ENCODE measurements around the gene MYO15B. TPM values are rescaled to one million over a fixed set of nuclear protein-coding genes. Genes with fewer than 3 reads are reported as not detected.

MYO15B gene
- total and polyA plus RNA-seq, 2 of the 13 experiments (the other 11 are each of a cell fraction or from before 2014, with no cell fraction given) = 2.8 to 8.1 TPM

GRCh38 chr17:75666959-75667790, 79.6 kb downstream of the MYO15B start, which contains the start of the genes RECQL5 and SAP30BP (continued):
- TF ChIP-seq ZNF549 (CRISPR knock-in tag; IDR thresholded peaks at IDR 0.05) (no peak), RXRA (CRISPR knock-in tag; IDR thresholded peaks at IDR 0.05) (no peak; the same call in 1 of the 2 replicates), CREB3 (CRISPR knock-in tag; IDR thresholded peaks at IDR 0.05) (no peak), MTF1 (CRISPR knock-in tag; IDR thresholded peaks at IDR 0.05) (0 out of 2 replicates have a peak, but pooled peaks have one; percentile 37), ZNF724P (CRISPR knock-in tag; IDR thresholded peaks at IDR 0.05; ENCODE audit: borderline replicate concordance) (no peak; the same call in 1 of the 2 replicates), CEBPB (IDR thresholded peaks at IDR 0.05; ENCODE audit: borderline replicate concordance, low read depth, low read length) (peak; percentile 46; the same call in 1 of the 2 replicates), NFYB (CRISPR knock-in tag; IDR thresholded peaks at IDR 0.05) (peak; percentile 91), RFX5 (IDR thresholded peaks at IDR 0.05; ENCODE audit: low read depth, low read length) (peak; percentile 78), ZNF329 (CRISPR knock-in tag; IDR thresholded peaks at IDR 0.05; ENCODE audit: low read depth) (0 out of 2 replicates have a peak, but pooled peaks have one; percentile 23), ELK4 (CRISPR knock-in tag; IDR thresholded peaks at IDR 0.05; ENCODE audit: borderline replicate concordance) (peak; percentile 8; the same call in 1 of the 2 replicates), ZNF75D (CRISPR knock-in tag; IDR thresholded peaks at IDR 0.05; ENCODE audit: borderline replicate concordance) (no peak), PATZ1 (CRISPR knock-in tag; IDR thresholded peaks at IDR 0.05) (no peak; the same call in 1 of the 2 replicates), FOXO4 (CRISPR knock-in tag; conservative IDR thresholded peaks at IDR 0.05) (no peak)
- TF ChIP-seq, protein P1, sequence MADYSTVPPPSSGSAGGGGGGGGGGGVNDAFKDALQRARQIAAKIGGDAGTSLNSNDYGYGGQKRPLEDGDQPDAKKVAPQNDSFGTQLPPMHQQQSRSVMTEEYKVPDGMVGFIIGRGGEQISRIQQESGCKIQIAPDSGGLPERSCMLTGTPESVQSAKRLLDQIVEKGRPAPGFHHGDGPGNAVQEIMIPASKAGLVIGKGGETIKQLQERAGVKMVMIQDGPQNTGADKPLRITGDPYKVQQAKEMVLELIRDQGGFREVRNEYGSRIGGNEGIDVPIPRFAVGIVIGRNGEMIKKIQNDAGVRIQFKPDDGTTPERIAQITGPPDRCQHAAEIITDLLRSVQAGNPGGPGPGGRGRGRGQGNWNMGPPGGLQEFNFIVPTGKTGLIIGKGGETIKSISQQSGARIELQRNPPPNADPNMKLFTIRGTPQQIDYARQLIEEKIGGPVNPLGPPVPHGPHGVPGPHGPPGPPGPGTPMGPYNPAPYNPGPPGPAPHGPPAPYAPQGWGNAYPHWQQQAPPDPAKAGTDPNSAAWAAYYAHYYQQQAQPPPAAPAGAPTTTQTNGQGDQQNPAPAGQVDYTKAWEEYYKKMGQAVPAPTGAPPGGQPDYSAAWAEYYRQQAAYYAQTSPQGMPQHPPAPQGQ (CRISPR knock-in tag; IDR thresholded peaks at IDR 0.05; ENCODE audit: borderline replicate concordance) = 0 out of 2 replicates have a peak, but pooled peaks have one; percentile 65

All from HepG2 (cell line).